ENCODE results near the gene BBS2.

GRCh38 chr16:56560447-56560846 is 40.6 kb upstream of the BBS2 start:
- no peak for TF ChIP-seq CTCF (IDR thresholded peaks at IDR 0.05)
- no peak for TF ChIP-seq POLR2A (IDR thresholded peaks at IDR 0.05)
